Measurements from ENCODE around the gene ZNF536.

ZNF536 gene

GRCh38 chr19:30593975-30594745 is 222.0 kb downstream of the ZNF536 start:
- Mint-ChIP-seq H3K36me3 (ENCODE audit: low read depth) (no peaks in the 10 kb centered on the region), H3K4me1 (peaks cover 27% of the 10 kb centered on the region), H3K4me3 (no peak overlapping the region), H3K27me3 (ENCODE audit: low read depth, poor library complexity) (peaks cover 19% of the 10 kb centered on the region), H3K27ac (no peak overlapping the region), H3K9me3 (peaks cover 4% of the 10 kb centered on the region)
- no peak for DNase-seq
- TF ChIP-seq, protein P1, sequence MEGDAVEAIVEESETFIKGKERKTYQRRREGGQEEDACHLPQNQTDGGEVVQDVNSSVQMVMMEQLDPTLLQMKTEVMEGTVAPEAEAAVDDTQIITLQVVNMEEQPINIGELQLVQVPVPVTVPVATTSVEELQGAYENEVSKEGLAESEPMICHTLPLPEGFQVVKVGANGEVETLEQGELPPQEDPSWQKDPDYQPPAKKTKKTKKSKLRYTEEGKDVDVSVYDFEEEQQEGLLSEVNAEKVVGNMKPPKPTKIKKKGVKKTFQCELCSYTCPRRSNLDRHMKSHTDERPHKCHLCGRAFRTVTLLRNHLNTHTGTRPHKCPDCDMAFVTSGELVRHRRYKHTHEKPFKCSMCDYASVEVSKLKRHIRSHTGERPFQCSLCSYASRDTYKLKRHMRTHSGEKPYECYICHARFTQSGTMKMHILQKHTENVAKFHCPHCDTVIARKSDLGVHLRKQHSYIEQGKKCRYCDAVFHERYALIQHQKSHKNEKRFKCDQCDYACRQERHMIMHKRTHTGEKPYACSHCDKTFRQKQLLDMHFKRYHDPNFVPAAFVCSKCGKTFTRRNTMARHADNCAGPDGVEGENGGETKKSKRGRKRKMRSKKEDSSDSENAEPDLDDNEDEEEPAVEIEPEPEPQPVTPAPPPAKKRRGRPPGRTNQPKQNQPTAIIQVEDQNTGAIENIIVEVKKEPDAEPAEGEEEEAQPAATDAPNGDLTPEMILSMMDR (IDR thresholded peaks at IDR 0.05), result no peak

DNA sequence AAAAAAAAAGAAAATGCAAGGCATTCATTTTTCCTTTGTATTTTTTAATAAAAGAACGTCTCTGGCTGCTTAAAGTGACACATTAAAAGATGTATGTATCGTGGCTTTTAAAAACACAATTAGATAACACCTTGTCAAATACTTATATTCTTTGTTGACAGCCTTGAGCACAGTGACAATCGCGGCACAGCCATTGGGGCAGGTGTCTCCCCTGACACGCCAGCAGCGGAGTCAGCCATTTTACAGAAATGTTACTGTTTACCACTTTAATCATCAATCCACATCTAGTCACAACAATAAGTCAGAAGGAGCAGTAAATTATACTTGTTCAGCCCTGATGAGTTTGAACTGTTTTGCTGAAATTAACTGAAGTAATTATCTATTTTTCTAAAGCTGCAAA is 224.1 kb downstream of the ZNF536 start:
- H3K27me3 Mint-ChIP-seq (ENCODE audit: low read depth, poor library complexity), result peaks cover 30% of the 10 kb centered on the region
- H3K9me3 Mint-ChIP-seq, result peaks cover 1% of the 10 kb centered on the region
- peaks cover 27% of the 10 kb centered on the region for H3K4me1 Mint-ChIP-seq
- no peaks in the 10 kb centered on the region for H3K36me3 Mint-ChIP-seq (ENCODE audit: low read depth)
- TF ChIP-seq, protein P1 (IDR thresholded peaks at IDR 0.05), result no peak
- DNase-seq, result no peak
- no peak overlapping the region for H3K27ac Mint-ChIP-seq
- no peak overlapping the region for H3K4me3 Mint-ChIP-seq

DNA sequence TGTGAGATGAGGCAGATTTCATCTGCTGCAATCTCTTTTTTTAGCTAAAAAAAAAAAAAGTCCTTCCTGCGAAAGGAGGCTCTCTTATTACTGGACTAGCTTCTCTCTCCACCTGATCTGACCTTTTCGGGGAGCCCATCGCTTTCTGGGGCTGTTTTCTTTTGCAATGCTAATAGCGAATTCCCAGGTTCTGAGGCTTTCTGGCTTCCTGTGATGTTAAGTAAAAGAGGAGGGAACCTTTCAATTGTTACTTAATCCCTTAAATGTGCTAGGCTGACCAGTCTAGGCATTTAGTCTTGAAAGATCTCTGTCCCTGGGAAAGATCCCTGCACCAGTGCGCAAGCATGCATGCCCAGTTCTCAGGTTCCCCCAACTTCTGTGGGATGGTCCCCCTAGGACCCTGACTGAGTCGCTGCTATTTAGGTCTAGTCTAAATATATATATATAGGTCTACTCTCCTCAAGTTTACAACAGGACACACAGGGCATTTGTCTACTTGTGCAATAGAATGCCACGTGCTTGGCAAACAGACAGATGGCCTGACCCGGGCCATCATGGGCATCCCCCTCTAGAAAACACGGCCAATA is 224.7 kb downstream of the ZNF536 start:
- no peak for DNase-seq
- Mint-ChIP-seq H3K36me3 (ENCODE audit: low read depth) (no peaks in the 10 kb centered on the region), H3K4me3 (no peak overlapping the region), H3K27ac (no peak overlapping the region), H3K27me3 (ENCODE audit: low read depth, poor library complexity) (peaks cover 33% of the 10 kb centered on the region), H3K9me3 (no peaks in the 10 kb centered on the region), H3K4me1 (peaks cover 27% of the 10 kb centered on the region)
- TF ChIP-seq, protein P1 (IDR thresholded peaks at IDR 0.05), result no peak

DNA sequence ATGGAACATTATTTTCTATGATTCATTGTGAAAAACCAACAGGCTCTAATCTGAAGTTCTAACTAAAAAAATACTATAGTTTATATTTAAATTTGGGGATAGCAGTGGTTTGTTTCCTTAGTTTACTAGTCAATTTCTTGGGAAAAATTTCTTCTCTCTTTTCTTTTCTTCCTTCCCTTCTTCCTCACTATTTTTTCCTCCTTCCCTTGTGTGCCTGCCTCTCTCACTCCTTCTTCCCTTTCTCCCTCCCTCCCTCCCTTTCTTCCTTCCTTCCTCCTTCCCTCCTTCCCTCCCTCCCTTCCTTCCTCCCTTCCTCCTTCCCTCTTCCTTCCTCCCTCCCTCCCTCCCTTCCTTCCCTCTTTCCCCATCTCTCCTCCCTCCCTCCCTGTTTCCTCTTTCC is 226.5 kb downstream of the ZNF536 start:
- H3K27ac Mint-ChIP-seq, result no peak overlapping the region
- no peak overlapping the region for H3K4me3 Mint-ChIP-seq
- DNase-seq, result no peak
- H3K27me3 Mint-ChIP-seq (ENCODE audit: low read depth, poor library complexity), result peaks cover 33% of the 10 kb centered on the region
- H3K9me3 Mint-ChIP-seq, result no peaks in the 10 kb centered on the region
- no peaks in the 10 kb centered on the region for H3K36me3 Mint-ChIP-seq (ENCODE audit: low read depth)
- H3K4me1 Mint-ChIP-seq, result peaks cover 27% of the 10 kb centered on the region
- TF ChIP-seq, protein P1 (IDR thresholded peaks at IDR 0.05), result no peak

- Mint-ChIP-seq H3K4me3 (no peak overlapping the region), H3K27ac (no peak overlapping the region), H3K36me3 (ENCODE audit: low read depth) (no peaks in the 10 kb centered on the region), H3K27me3 (ENCODE audit: low read depth, poor library complexity) (peaks cover 21% of the 10 kb centered on the region), H3K4me1 (no peaks in the 10 kb centered on the region), H3K9me3 (no peaks in the 10 kb centered on the region)
- TF ChIP-seq, protein P1 (IDR thresholded peaks at IDR 0.05), result no peak
- no peak for DNase-seq
These were observed 230.6 kb downstream of the ZNF536 start for GRCh38 chr19:30602661-30603350.

All from nephron progenitor cell (in vitro differentiated cells).